ENCODE measurements around the gene DAPK1.

The DAPK1 gene

GRCh38 chr9:87513880-87514535, 16.3 kb downstream of the DAPK1 start:
- FAIRE-seq (no peak), DNase-seq (ENCODE audit: insufficient read length, low spot score) (no peak)
- no peak for TF ChIP-seq SPI1 (IDR thresholded peaks at IDR 0.05; ENCODE audit: low read depth, low read length)

GRCh38 chr9:87515006-87515405, 17.3 kb downstream of the DAPK1 start:
- no peak for FAIRE-seq

GRCh38 chr9:87515588-87516221, 18.0 kb downstream of the DAPK1 start:
- DNase-seq (ENCODE audit: insufficient read length, low spot score) (no peak), FAIRE-seq (no peak)
- no peak for TF ChIP-seq POLR2AphosphoS5 (IDR thresholded peaks at IDR 0.05; ENCODE audit: low read depth, low read length)
- TF ChIP-seq TAF1 (IDR thresholded peaks at IDR 0.05; ENCODE audit: low read depth, low read length): no peak
- no peak for TF ChIP-seq POU2F2 (IDR thresholded peaks at IDR 0.05; ENCODE audit: low read depth, low read length)

More at GRCh38 chr9:87515006-87515405, 17.3 kb downstream of the DAPK1 start:
- no peak for DNase-seq (ENCODE audit: insufficient read length, low spot score)
- TF ChIP-seq POLR2AphosphoS5 (IDR thresholded peaks at IDR 0.05; ENCODE audit: low read depth, low read length) (no peak), PAX5 (IDR thresholded peaks at IDR 0.05; ENCODE audit: insufficient read depth, low read length, severe bottlenecking) (no peak)

GRCh38 chr9:87516222-87516925, 18.7 kb downstream of the DAPK1 start:
- no peak for DNase-seq (ENCODE audit: insufficient read length, low spot score)
- no peak for TF ChIP-seq SPI1 (IDR thresholded peaks at IDR 0.05; ENCODE audit: low read depth, low read length)
- TF ChIP-seq POU2F2 (IDR thresholded peaks at IDR 0.05; ENCODE audit: low read depth, low read length): no peak
- no peak for TF ChIP-seq POLR2AphosphoS5 (IDR thresholded peaks at IDR 0.05; ENCODE audit: low read depth, low read length)
- no peak for TF ChIP-seq POLR2A (IDR thresholded peaks at IDR 0.05; ENCODE audit: low read depth, low read length)
- TF ChIP-seq TAF1 (IDR thresholded peaks at IDR 0.05; ENCODE audit: low read depth, low read length): no peak
- no peak for TF ChIP-seq PAX5 (IDR thresholded peaks at IDR 0.05; ENCODE audit: insufficient read depth, low read length, severe bottlenecking)
- FAIRE-seq: no peak

GRCh38 chr9:87516926-87517290, 19.2 kb downstream of the DAPK1 start:
- DNase-seq (ENCODE audit: insufficient read length, low spot score): no peak
- FAIRE-seq: no peak
- no peak for TF ChIP-seq PAX5 (IDR thresholded peaks at IDR 0.05; ENCODE audit: insufficient read depth, low read length, severe bottlenecking)
- no peak for TF ChIP-seq TAF1 (IDR thresholded peaks at IDR 0.05; ENCODE audit: low read depth, low read length)
- TF ChIP-seq POLR2A (IDR thresholded peaks at IDR 0.05; ENCODE audit: low read depth, low read length): no peak
- no peak for TF ChIP-seq POLR2AphosphoS5 (IDR thresholded peaks at IDR 0.05; ENCODE audit: low read depth, low read length)
- no peak for TF ChIP-seq SPI1 (IDR thresholded peaks at IDR 0.05; ENCODE audit: low read depth, low read length)
- TF ChIP-seq POU2F2 (IDR thresholded peaks at IDR 0.05; ENCODE audit: low read depth, low read length): no peak

GRCh38 chr9:87517732-87518131, 20.1 kb downstream of the DAPK1 start:
- DNase-seq (ENCODE audit: insufficient read length, low spot score) (no peak), FAIRE-seq (no peak)
- no peak for TF ChIP-seq POU2F2 (IDR thresholded peaks at IDR 0.05; ENCODE audit: low read depth, low read length)
- no peak for TF ChIP-seq PAX5 (IDR thresholded peaks at IDR 0.05; ENCODE audit: insufficient read depth, low read length, severe bottlenecking)
- TF ChIP-seq POLR2A (IDR thresholded peaks at IDR 0.05; ENCODE audit: low read depth, low read length): no peak
- no peak for TF ChIP-seq POLR2AphosphoS5 (IDR thresholded peaks at IDR 0.05; ENCODE audit: low read depth, low read length)
- no peak; the same call in 1 of the 2 replicates for TF ChIP-seq SPI1 (IDR thresholded peaks at IDR 0.05; ENCODE audit: low read depth, low read length)
- no peak for TF ChIP-seq TAF1 (IDR thresholded peaks at IDR 0.05; ENCODE audit: low read depth, low read length)

GRCh38 chr9:87518702-87519335, 21.2 kb downstream of the DAPK1 start:
- FAIRE-seq (no peak), DNase-seq (ENCODE audit: insufficient read length, low spot score) (no peak)
- TF ChIP-seq PAX5 (IDR thresholded peaks at IDR 0.05; ENCODE audit: insufficient read depth, low read length, severe bottlenecking) (no peak), POLR2A (IDR thresholded peaks at IDR 0.05; ENCODE audit: low read depth, low read length) (no peak), TAF1 (IDR thresholded peaks at IDR 0.05; ENCODE audit: low read depth, low read length) (no peak), POLR2AphosphoS5 (IDR thresholded peaks at IDR 0.05; ENCODE audit: low read depth, low read length) (no peak), POU2F2 (IDR thresholded peaks at IDR 0.05; ENCODE audit: low read depth, low read length) (no peak), SPI1 (IDR thresholded peaks at IDR 0.05; ENCODE audit: low read depth, low read length) (no peak)

- DNase-seq (ENCODE audit: insufficient read length, low spot score): no peak
- FAIRE-seq: no peak
- TF ChIP-seq SPI1 (IDR thresholded peaks at IDR 0.05; ENCODE audit: low read depth, low read length): no peak
- TF ChIP-seq TAF1 (IDR thresholded peaks at IDR 0.05; ENCODE audit: low read depth, low read length): no peak
- no peak for TF ChIP-seq POU2F2 (IDR thresholded peaks at IDR 0.05; ENCODE audit: low read depth, low read length)
- TF ChIP-seq PAX5 (IDR thresholded peaks at IDR 0.05; ENCODE audit: insufficient read depth, low read length, severe bottlenecking): no peak
- TF ChIP-seq POLR2A (IDR thresholded peaks at IDR 0.05; ENCODE audit: low read depth, low read length): no peak
Observed at GRCh38 chr9:87519461-87519860, 21.8 kb downstream of the DAPK1 start.

GRCh38 chr9:87520172-87520683, 22.6 kb downstream of the DAPK1 start:
- FAIRE-seq (no peak), DNase-seq (ENCODE audit: insufficient read length, low spot score) (no peak)
- TF ChIP-seq POLR2A (IDR thresholded peaks at IDR 0.05; ENCODE audit: low read depth, low read length) (no peak), SPI1 (IDR thresholded peaks at IDR 0.05; ENCODE audit: low read depth, low read length) (0 out of 2 replicates have a peak, but pooled peaks have one; percentile 24), POLR2AphosphoS5 (IDR thresholded peaks at IDR 0.05; ENCODE audit: low read depth, low read length) (no peak), TAF1 (IDR thresholded peaks at IDR 0.05; ENCODE audit: low read depth, low read length) (no peak)

All from GM12891 (cell line).